Measurements from ENCODE around the gene PLCD3. TPM values are rescaled to one million over a fixed set of nuclear protein-coding genes. Genes with fewer than 3 reads are reported as not detected.
A peak's percentile ranks its signal among the peaks of the same experiment; 100 is the strongest.

PLCD3 gene
- total and polyA plus RNA-seq, 9 of the 15 experiments (the other 6 are each of a cell fraction or from before 2014, with no cell fraction given): 0.20 to 22.6 (median 7.5) TPM

DNA sequence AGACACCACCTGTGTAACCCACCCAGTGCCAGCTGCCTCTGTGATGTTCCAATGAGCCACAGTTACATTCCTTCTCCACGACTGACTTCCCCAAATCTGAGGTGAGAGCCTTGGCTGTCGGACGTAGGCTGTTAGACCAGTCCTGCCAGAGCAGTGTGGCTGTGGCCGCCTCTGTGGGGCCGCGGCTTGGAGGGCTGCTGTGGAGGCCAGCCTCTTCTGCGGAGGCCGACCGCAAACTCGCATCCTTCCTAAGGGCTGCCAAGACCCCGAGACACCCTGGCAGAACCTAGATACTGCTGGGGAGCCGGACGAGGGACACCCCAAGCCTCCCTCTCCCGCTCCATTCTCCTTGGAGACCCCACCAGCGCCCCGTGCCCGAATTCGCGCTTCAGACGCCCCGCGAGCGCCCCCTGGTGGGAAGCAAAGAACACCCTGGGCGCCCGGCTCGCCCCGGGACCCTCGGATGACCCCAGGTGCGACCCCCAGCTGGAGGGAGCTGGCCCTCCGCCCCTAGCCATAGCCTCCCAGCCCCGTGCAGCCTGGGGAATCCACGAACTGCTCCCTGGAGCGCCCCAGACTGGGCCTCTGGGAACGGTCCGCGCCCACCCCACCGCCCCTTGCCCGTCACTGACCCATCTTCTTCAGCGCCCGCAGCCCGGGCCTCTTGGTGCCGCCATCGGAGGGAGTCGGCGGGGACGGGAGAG lies 547 bp downstream of the PLCD3 start (continued):
- TF ChIP-seq, protein P1, sequence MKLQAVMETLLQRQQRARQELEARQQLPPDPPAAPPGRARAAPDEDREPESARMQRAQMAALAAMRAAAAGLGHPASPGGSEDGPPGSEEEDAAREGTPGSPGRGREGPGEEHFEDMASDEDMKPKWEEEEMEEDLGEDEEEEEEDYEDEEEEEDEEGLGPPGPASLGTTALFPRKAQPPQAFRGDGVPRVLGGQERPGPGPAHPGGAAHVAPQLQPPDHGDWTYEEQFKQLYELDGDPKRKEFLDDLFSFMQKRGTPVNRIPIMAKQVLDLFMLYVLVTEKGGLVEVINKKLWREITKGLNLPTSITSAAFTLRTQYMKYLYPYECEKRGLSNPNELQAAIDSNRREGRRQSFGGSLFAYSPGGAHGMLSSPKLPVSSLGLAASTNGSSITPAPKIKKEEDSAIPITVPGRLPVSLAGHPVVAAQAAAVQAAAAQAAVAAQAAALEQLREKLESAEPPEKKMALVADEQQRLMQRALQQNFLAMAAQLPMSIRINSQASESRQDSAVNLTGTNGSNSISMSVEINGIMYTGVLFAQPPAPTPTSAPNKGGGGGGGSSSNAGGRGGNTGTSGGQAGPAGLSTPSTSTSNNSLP (IDR thresholded peaks at IDR 0.05; ENCODE audit: borderline replicate concordance, low read depth, low read length): no peak
- TF ChIP-seq RUNX1 (IDR thresholded peaks at IDR 0.05; ENCODE audit: low read depth): no peak
- no peak for TF ChIP-seq MYBL2 (IDR thresholded peaks at IDR 0.05; ENCODE audit: low read depth)
- TF ChIP-seq MYBL2 (CRISPR knock-in tag; IDR thresholded peaks at IDR 0.05; ENCODE audit: borderline replicate concordance): no peak
- TF ChIP-seq, protein P2, sequence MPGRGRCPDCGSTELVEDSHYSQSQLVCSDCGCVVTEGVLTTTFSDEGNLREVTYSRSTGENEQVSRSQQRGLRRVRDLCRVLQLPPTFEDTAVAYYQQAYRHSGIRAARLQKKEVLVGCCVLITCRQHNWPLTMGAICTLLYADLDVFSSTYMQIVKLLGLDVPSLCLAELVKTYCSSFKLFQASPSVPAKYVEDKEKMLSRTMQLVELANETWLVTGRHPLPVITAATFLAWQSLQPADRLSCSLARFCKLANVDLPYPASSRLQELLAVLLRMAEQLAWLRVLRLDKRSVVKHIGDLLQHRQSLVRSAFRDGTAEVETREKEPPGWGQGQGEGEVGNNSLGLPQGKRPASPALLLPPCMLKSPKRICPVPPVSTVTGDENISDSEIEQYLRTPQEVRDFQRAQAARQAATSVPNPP (IDR thresholded peaks at IDR 0.05; ENCODE audit: borderline replicate concordance, insufficient read depth, insufficient read length): no peak
- no peak for TF ChIP-seq ZNF165 (CRISPR knock-in tag; IDR thresholded peaks at IDR 0.05; ENCODE audit: borderline replicate concordance)
- no peak for TF ChIP-seq FOXJ3 (CRISPR knock-in tag; IDR thresholded peaks at IDR 0.05)
- TF ChIP-seq, protein P3, sequence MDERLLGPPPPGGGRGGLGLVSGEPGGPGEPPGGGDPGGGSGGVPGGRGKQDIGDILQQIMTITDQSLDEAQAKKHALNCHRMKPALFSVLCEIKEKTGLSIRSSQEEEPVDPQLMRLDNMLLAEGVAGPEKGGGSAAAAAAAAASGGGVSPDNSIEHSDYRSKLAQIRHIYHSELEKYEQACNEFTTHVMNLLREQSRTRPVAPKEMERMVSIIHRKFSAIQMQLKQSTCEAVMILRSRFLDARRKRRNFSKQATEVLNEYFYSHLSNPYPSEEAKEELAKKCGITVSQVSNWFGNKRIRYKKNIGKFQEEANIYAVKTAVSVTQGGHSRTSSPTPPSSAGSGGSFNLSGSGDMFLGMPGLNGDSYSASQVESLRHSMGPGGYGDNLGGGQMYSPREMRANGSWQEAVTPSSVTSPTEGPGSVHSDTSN (CRISPR knock-in tag; IDR thresholded peaks at IDR 0.05; ENCODE audit: low read depth): no peak
- TF ChIP-seq, protein P3 (tag; conservative IDR thresholded peaks at IDR 0.05; ENCODE audit: low read depth): no peak
- no peak for TF ChIP-seq MAFF (IDR thresholded peaks at IDR 0.05; ENCODE audit: low read length)
- TF ChIP-seq TBL1XR1 (IDR thresholded peaks at IDR 0.05; ENCODE audit: low read length in 2 of 2): no peak
- TF ChIP-seq TAF1 (IDR thresholded peaks at IDR 0.05; ENCODE audit: control insufficient read depth, extremely low read depth, insufficient read depth, low read length, severe bottlenecking): no peak
- TF ChIP-seq BRD4 (IDR thresholded peaks at IDR 0.05): no peak
- TF ChIP-seq, protein P4, sequence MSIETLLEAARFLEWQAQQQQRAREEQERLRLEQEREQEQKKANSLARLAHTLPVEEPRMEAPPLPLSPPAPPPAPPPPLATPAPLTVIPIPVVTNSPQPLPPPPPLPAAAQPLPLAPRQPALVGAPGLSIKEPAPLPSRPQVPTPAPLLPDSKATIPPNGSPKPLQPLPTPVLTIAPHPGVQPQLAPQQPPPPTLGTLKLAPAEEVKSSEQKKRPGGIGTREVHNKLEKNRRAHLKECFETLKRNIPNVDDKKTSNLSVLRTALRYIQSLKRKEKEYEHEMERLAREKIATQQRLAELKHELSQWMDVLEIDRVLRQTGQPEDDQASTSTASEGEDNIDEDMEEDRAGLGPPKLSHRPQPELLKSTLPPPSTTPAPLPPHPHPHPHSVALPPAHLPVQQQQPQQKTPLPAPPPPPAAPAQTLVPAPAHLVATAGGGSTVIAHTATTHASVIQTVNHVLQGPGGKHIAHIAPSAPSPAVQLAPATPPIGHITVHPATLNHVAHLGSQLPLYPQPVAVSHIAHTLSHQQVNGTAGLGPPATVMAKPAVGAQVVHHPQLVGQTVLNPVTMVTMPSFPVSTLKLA (conservative IDR thresholded peaks at IDR 0.05): 0 out of 4 replicates have a peak, but pooled peaks of 1 of the 2 experiments have one; percentile 28
- TF ChIP-seq, protein P5, sequence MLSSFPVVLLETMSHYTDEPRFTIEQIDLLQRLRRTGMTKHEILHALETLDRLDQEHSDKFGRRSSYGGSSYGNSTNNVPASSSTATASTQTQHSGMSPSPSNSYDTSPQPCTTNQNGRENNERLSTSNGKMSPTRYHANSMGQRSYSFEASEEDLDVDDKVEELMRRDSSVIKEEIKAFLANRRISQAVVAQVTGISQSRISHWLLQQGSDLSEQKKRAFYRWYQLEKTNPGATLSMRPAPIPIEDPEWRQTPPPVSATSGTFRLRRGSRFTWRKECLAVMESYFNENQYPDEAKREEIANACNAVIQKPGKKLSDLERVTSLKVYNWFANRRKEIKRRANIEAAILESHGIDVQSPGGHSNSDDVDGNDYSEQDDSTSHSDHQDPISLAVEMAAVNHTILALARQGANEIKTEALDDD (IDR thresholded peaks at IDR 0.05): no peak
- no peak for TF ChIP-seq NCOA2 (IDR thresholded peaks at IDR 0.05; ENCODE audit: partially characterized antibody in 2 of 2)
- no peak for TF ChIP-seq HSF4 (CRISPR knock-in tag; IDR thresholded peaks at IDR 0.05; ENCODE audit: borderline replicate concordance)

Data from K562 (cell line).